ENCODE measurements around the gene LMCD1. TPM values are rescaled to one million over a fixed set of nuclear protein-coding genes. Genes with fewer than 3 reads are reported as not detected.

The LMCD1 gene
- total and polyA plus RNA-seq, 4 donors: 192 to 1,289 (median 381) TPM

GRCh38 chr3:8571256-8571655 is 69.6 kb downstream of the LMCD1 start:
- 38 to 53% methylated on average over 2 to 3 of the region's 3 CpGs for WGBS, 2 donors
- no peak for ATAC-seq (ENCODE audit: low FRiP score)
- peak overlapping the region in 1 of 2 donors; percentile 17 for H3K27ac ChIP-seq (ENCODE audit: low read depth in 1 of 2, low read length in 2 of 2)
- H3K4me3 ChIP-seq (ENCODE audit: low read length in 2 of 2): no peak overlapping the region
- H3K4me1 ChIP-seq (ENCODE audit: control insufficient read depth in 1 of 2, insufficient read depth in 2 of 2, low read length in 2 of 2): peaks cover 4 to 6% of the 10 kb centered on the region in 2 donors
- intact Hi-C loops (cut with DNase I): no loop called here
- no peaks in the 10 kb centered on the region for H3K9me3 ChIP-seq (ENCODE audit: control insufficient read depth, low read length)
- DNase-seq: no peak
- no peaks in the 10 kb centered on the region for H3K27me3 ChIP-seq (ENCODE audit: control insufficient read depth in 1 of 2, insufficient read depth in 2 of 2, low read length in 1 of 2)
- H3K36me3 ChIP-seq (ENCODE audit: control insufficient read depth in 1 of 2, insufficient read depth in 2 of 2, low read length in 1 of 2): peaks cover 13 to 26% of the 10 kb centered on the region in 2 donors

- Histone ChIP-seq H3K9me3 (ENCODE audit: control insufficient read depth, low read length) (no peaks in the 10 kb centered on the region), H3K4me1 (ENCODE audit: control insufficient read depth in 1 of 2, insufficient read depth in 2 of 2, low read length in 2 of 2) (peaks cover 4 to 9% of the 10 kb centered on the region in 2 donors), H3K4me3 (ENCODE audit: low read length in 2 of 2) (no peak overlapping the region), H3K36me3 (ENCODE audit: control insufficient read depth in 1 of 2, insufficient read depth in 2 of 2, low read length in 1 of 2) (peaks cover 11 to 20% of the 10 kb centered on the region in 2 donors), H3K27ac (ENCODE audit: low read depth in 1 of 2, low read length in 2 of 2) (no peak overlapping the region), H3K27me3 (ENCODE audit: control insufficient read depth in 1 of 2, insufficient read depth in 2 of 2, low read length in 1 of 2) (no peaks in the 10 kb centered on the region)
- intact Hi-C loops (cut with DNase I): no loop called here
- 4% methylated on average over 4 of the region's 4 CpGs for WGBS, 2 donors
- ATAC-seq (ENCODE audit: low FRiP score) (no peak), DNase-seq (no peak)
Observed at GRCh38 chr3:8573342-8573926, 71.8 kb downstream of the LMCD1 start.

GRCh38 chr3:8574040-8574669 is 72.5 kb downstream of the LMCD1 start:
- intact Hi-C loops (cut with DNase I): no loop called here
- Histone ChIP-seq H3K27ac (ENCODE audit: low read depth in 1 of 2, low read length in 2 of 2) (peak overlapping the region; percentile 49 to 76), H3K4me3 (ENCODE audit: low read length in 2 of 2) (no peak overlapping the region), H3K27me3 (ENCODE audit: control insufficient read depth in 1 of 2, insufficient read depth in 2 of 2, low read length in 1 of 2) (no peaks in the 10 kb centered on the region), H3K36me3 (ENCODE audit: control insufficient read depth in 1 of 2, insufficient read depth in 2 of 2, low read length in 1 of 2) (peaks cover 10 to 16% of the 10 kb centered on the region in 2 donors), H3K4me1 (ENCODE audit: control insufficient read depth in 1 of 2, insufficient read depth in 2 of 2, low read length in 2 of 2) (peaks cover 4 to 9% of the 10 kb centered on the region in 2 donors), H3K9me3 (ENCODE audit: control insufficient read depth, low read length) (no peaks in the 10 kb centered on the region)
- WGBS, 2 donors: 30 to 39% methylated on average over 2 of the region's 2 CpGs
- no peak for DNase-seq
- ATAC-seq (ENCODE audit: low FRiP score): no peak

- H3K4me1 ChIP-seq (ENCODE audit: control insufficient read depth in 1 of 2, insufficient read depth in 2 of 2, low read length in 2 of 2): peaks cover 4 to 9% of the 10 kb centered on the region in 2 donors
- intact Hi-C loops (cut with DNase I): no loop called here
- peak overlapping the region in 1 of 2 donors; percentile 92 for H3K27ac ChIP-seq (ENCODE audit: low read depth in 1 of 2, low read length in 2 of 2)
- DNase-seq (no peak), ATAC-seq (ENCODE audit: low FRiP score) (peak; percentile 5)
- H3K9me3 ChIP-seq (ENCODE audit: control insufficient read depth, low read length): no peaks in the 10 kb centered on the region
- H3K27me3 ChIP-seq (ENCODE audit: control insufficient read depth in 1 of 2, insufficient read depth in 2 of 2, low read length in 1 of 2): no peaks in the 10 kb centered on the region
- peaks cover 6 to 12% of the 10 kb centered on the region in 2 donors for H3K36me3 ChIP-seq (ENCODE audit: control insufficient read depth in 1 of 2, insufficient read depth in 2 of 2, low read length in 1 of 2)
- 7 to 9% methylated on average over 5 of the region's 5 CpGs for WGBS, 2 donors
- H3K4me3 ChIP-seq (ENCODE audit: low read length in 2 of 2): no peak overlapping the region
Observed at GRCh38 chr3:8574670-8575322, 73.2 kb downstream of the LMCD1 start.

GRCh38 chr3:8575364-8576104 is 73.9 kb downstream of the LMCD1 start:
- intact Hi-C loops (cut with DNase I): no loop called here
- WGBS, 2 donors: 63 to 65% methylated on average over 5 of the region's 5 CpGs
- Histone ChIP-seq H3K27me3 (ENCODE audit: control insufficient read depth in 1 of 2, insufficient read depth in 2 of 2, low read length in 1 of 2) (no peaks in the 10 kb centered on the region), H3K36me3 (ENCODE audit: control insufficient read depth in 1 of 2, insufficient read depth in 2 of 2, low read length in 1 of 2) (peaks cover 6 to 7% of the 10 kb centered on the region in 2 donors), H3K4me1 (ENCODE audit: control insufficient read depth in 1 of 2, insufficient read depth in 2 of 2, low read length in 2 of 2) (peaks cover 4 to 9% of the 10 kb centered on the region in 2 donors), H3K4me3 (ENCODE audit: low read length in 2 of 2) (no peak overlapping the region), H3K27ac (ENCODE audit: low read depth in 1 of 2, low read length in 2 of 2) (peak overlapping the region; percentile 22 to 92), H3K9me3 (ENCODE audit: control insufficient read depth, low read length) (no peaks in the 10 kb centered on the region)
- ATAC-seq (ENCODE audit: low FRiP score): no peak
- no peak for DNase-seq

GRCh38 chr3:8576436-8576835 is 74.8 kb downstream of the LMCD1 start:
- Histone ChIP-seq H3K36me3 (ENCODE audit: control insufficient read depth in 1 of 2, insufficient read depth in 2 of 2, low read length in 1 of 2) (peaks cover 6 to 7% of the 10 kb centered on the region in 2 donors), H3K27ac (ENCODE audit: low read depth in 1 of 2, low read length in 2 of 2) (peak overlapping the region; percentile 9 to 47), H3K27me3 (ENCODE audit: control insufficient read depth in 1 of 2, insufficient read depth in 2 of 2, low read length in 1 of 2) (no peaks in the 10 kb centered on the region), H3K9me3 (ENCODE audit: control insufficient read depth, low read length) (no peaks in the 10 kb centered on the region), H3K4me3 (ENCODE audit: low read length in 2 of 2) (no peak overlapping the region), H3K4me1 (ENCODE audit: control insufficient read depth in 1 of 2, insufficient read depth in 2 of 2, low read length in 2 of 2) (peaks cover 4 to 9% of the 10 kb centered on the region in 2 donors)
- intact Hi-C loops (cut with DNase I): no loop called here
- DNase-seq (no peak), ATAC-seq (ENCODE audit: low FRiP score) (no peak)
- WGBS, 2 donors: 88 to 89% methylated on average over 6 of the region's 6 CpGs

- intact Hi-C loops (cut with DNase I): no loop called here
- H3K27me3 ChIP-seq (ENCODE audit: control insufficient read depth in 1 of 2, insufficient read depth in 2 of 2, low read length in 1 of 2): no peaks in the 10 kb centered on the region
- DNase-seq: no peak
- no peak overlapping the region for H3K4me3 ChIP-seq (ENCODE audit: low read length in 2 of 2)
- peak overlapping the region; percentile 9 to 47 for H3K27ac ChIP-seq (ENCODE audit: low read depth in 1 of 2, low read length in 2 of 2)
- H3K9me3 ChIP-seq (ENCODE audit: control insufficient read depth, low read length): no peaks in the 10 kb centered on the region
- 35 to 49% methylated on average over 5 of the region's 5 CpGs for WGBS, 2 donors
- peaks cover 6 to 7% of the 10 kb centered on the region in 2 donors for H3K36me3 ChIP-seq (ENCODE audit: control insufficient read depth in 1 of 2, insufficient read depth in 2 of 2, low read length in 1 of 2)
- peaks cover 4 to 9% of the 10 kb centered on the region in 2 donors for H3K4me1 ChIP-seq (ENCODE audit: control insufficient read depth in 1 of 2, insufficient read depth in 2 of 2, low read length in 2 of 2)
- ATAC-seq (ENCODE audit: low FRiP score): no peak
Observed at GRCh38 chr3:8576841-8577571, 75.4 kb downstream of the LMCD1 start.

GRCh38 chr3:8578282-8578681 is 76.7 kb downstream of the LMCD1 start:
- Histone ChIP-seq H3K27ac (ENCODE audit: low read depth in 1 of 2, low read length in 2 of 2) (peak overlapping the region in 1 of 2 donors; percentile 69), H3K4me1 (ENCODE audit: control insufficient read depth in 1 of 2, insufficient read depth in 2 of 2, low read length in 2 of 2) (peaks cover 4 to 9% of the 10 kb centered on the region in 2 donors), H3K9me3 (ENCODE audit: control insufficient read depth, low read length) (no peaks in the 10 kb centered on the region), H3K36me3 (ENCODE audit: control insufficient read depth in 1 of 2, insufficient read depth in 2 of 2, low read length in 1 of 2) (peaks cover 3 to 5% of the 10 kb centered on the region in 2 donors), H3K27me3 (ENCODE audit: control insufficient read depth in 1 of 2, insufficient read depth in 2 of 2, low read length in 1 of 2) (no peaks in the 10 kb centered on the region), H3K4me3 (ENCODE audit: low read length in 2 of 2) (no peak overlapping the region)
- ATAC-seq (ENCODE audit: low FRiP score): no peak
- intact Hi-C loops (cut with DNase I): no loop called here
- no peak for DNase-seq
- 3 to 9% methylated on average over 4 of the region's 4 CpGs for whole genome bisulfite sequencing, 2 donors
